Ectodermal cell (in vitro differentiated cells): ENCODE results near the gene CYB5RL.

Experiments used
- H3K27ac ChIP-seq: 2 replicates; pipeline ENCODE4 v1.7.0; 2013; ENCODE audit warnings: mild to moderate bottlenecking, low read depth, low read length; ENCODE audit not compliant: insufficient read depth, poor library complexity, severe bottlenecking
- H3K27me3 ChIP-seq: 2 replicates; pipeline ENCODE4 v1.7.0; 2013; ENCODE audit warnings: mild to moderate bottlenecking, low read length; ENCODE audit not compliant: insufficient read depth, control insufficient read depth, poor library complexity, severe bottlenecking
- H3K36me3 ChIP-seq: one replicate; pipeline ENCODE4 v1.7.0; 2013; ENCODE audit warnings: low read length; ENCODE audit not compliant: control insufficient read depth, insufficient read depth
- H3K4me1 ChIP-seq: one replicate; pipeline ENCODE4 v1.7.0; 2013; ENCODE audit warnings: low read length; ENCODE audit not compliant: control insufficient read depth, insufficient read depth
- H3K4me3 ChIP-seq: 2 replicates; pipeline ENCODE4 v1.7.0; 2013; ENCODE audit warnings: low read depth, low read length, control low read depth; ENCODE audit not compliant: insufficient read depth
- H3K9me3 ChIP-seq: 2 replicates; pipeline ENCODE4 v1.7.0; 2013; ENCODE audit warnings: mild to moderate bottlenecking, low read length, moderate library complexity; ENCODE audit not compliant: control insufficient read depth
- WGBS, 2 experiments: methylation state at CpG; one replicate each; pipeline ENCODE4 v1.1.7; 2013; ENCODE audit warnings: missing lambda C conversion rate in 2 of 2; 5-methylcytosine and 5-hydroxymethylcytosine counted together

The CYB5RL gene

DNA sequence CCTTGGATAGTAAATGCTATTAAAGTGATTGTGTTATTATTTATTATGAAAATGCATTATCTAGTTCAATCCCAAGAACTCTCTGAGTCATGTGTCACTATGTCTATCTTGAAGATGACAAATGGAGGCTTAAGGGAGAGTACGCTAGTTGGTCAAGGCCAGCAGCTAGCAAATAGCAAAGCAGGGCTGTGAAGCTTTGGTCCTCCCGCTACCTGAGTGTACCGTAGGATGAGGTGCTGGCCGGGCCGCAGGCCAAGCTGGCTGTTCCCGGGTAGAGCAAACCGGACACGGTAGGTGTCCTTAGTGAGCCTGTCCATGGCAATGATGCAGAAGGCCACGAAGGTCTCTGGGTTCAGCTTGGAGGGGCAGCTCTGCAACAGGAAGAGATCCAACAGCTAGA is 9.3 kb downstream of the CYB5RL start:
- H3K36me3 ChIP-seq: peaks cover 2% of the 10 kb centered on the region
- no peaks in the 10 kb centered on the region for H3K9me3 ChIP-seq
- H3K27me3 ChIP-seq: no peaks in the 10 kb centered on the region
- H3K4me3 ChIP-seq: no peak overlapping the region
- H3K4me1 ChIP-seq: no peaks in the 10 kb centered on the region
- H3K27ac ChIP-seq: no peak overlapping the region
- WGBS, 2 experiments: 94 to 95% methylated on average over 9 of the region's 9 CpGs

- 92 to 100% methylated on average over 1 of the region's 1 CpG for WGBS, 2 experiments
- H3K9me3 ChIP-seq: no peaks in the 10 kb centered on the region
- H3K36me3 ChIP-seq: no peaks in the 10 kb centered on the region
Measured at GRCh38 chr1:54188291-54188690, 11.5 kb downstream of the CYB5RL start.

DNA sequence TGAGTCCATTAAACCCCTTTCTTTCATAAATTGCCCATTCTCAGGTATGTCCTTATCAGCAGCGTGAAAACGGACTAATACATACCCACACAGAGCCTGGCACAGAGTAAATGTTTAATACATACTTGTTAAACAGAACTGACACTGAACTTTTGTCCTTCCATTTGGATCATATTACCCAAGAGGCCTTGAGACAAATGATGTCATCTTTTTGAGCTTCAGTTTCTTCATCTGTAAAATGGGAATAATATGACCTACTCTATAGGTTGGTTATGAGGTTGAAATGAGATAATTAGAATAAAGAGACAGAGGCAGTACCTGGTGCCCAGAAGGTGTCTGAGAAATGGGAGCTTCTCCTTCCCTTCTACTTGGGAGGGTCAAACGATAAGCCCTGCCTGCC is 13.8 kb downstream of the CYB5RL start:
- no peaks in the 10 kb centered on the region for H3K36me3 ChIP-seq
- no peak overlapping the region for H3K4me3 ChIP-seq
- no peaks in the 10 kb centered on the region for H3K9me3 ChIP-seq
- no peaks in the 10 kb centered on the region for H3K27me3 ChIP-seq
- H3K27ac ChIP-seq: no peak overlapping the region
- no peaks in the 10 kb centered on the region for H3K4me1 ChIP-seq
- 97 to 98% methylated on average over 3 of the region's 3 CpGs for WGBS, 2 experiments

More at GRCh38 chr1:54188291-54188690, 11.5 kb downstream of the CYB5RL start:
- Histone ChIP-seq H3K4me1 (no peaks in the 10 kb centered on the region), H3K27me3 (no peaks in the 10 kb centered on the region), H3K27ac (no peak overlapping the region), H3K4me3 (no peak overlapping the region)

GRCh38 chr1:54180701-54181360 is 19.0 kb downstream of the CYB5RL start:
- H3K36me3 ChIP-seq: no peaks in the 10 kb centered on the region
- no peaks in the 10 kb centered on the region for H3K4me1 ChIP-seq
- 79 to 81% methylated on average over 4 of the region's 5 CpGs for WGBS, 2 experiments
- H3K27me3 ChIP-seq: no peaks in the 10 kb centered on the region
- no peaks in the 10 kb centered on the region for H3K9me3 ChIP-seq
- H3K27ac ChIP-seq: peak overlapping the region; percentile 32
- no peak overlapping the region for H3K4me3 ChIP-seq

- H3K36me3 ChIP-seq: no peaks in the 10 kb centered on the region
- peaks cover under 1% of the 10 kb centered on the region for H3K4me1 ChIP-seq
- H3K27ac ChIP-seq: no peak overlapping the region
- 92 to 94% methylated on average over 9 of the region's 9 CpGs for WGBS, 2 experiments
- no peak overlapping the region for H3K4me3 ChIP-seq
- no peaks in the 10 kb centered on the region for H3K27me3 ChIP-seq
- H3K9me3 ChIP-seq: no peaks in the 10 kb centered on the region
Measured at GRCh38 chr1:54178296-54179070, 21.3 kb downstream of the CYB5RL start.

GRCh38 chr1:54177726-54178125 is 22.1 kb downstream of the CYB5RL start:
- no peaks in the 10 kb centered on the region for H3K9me3 ChIP-seq
- 91% methylated on average over 8 of the region's 8 CpGs for WGBS, 2 experiments
- H3K27me3 ChIP-seq: no peaks in the 10 kb centered on the region
- no peak overlapping the region for H3K27ac ChIP-seq
- H3K4me3 ChIP-seq: no peak overlapping the region
- H3K36me3 ChIP-seq: no peaks in the 10 kb centered on the region
- peaks cover 6% of the 10 kb centered on the region for H3K4me1 ChIP-seq

- H3K27ac ChIP-seq: no peak overlapping the region
- WGBS, 2 experiments: 90 to 94% methylated on average over 6 of the region's 6 CpGs
- H3K9me3 ChIP-seq: no peaks in the 10 kb centered on the region
Measured at GRCh38 chr1:54176621-54177327, 23.1 kb downstream of the CYB5RL start.

GRCh38 chr1:54174106-54174505 is 25.7 kb downstream of the CYB5RL start:
- Histone ChIP-seq H3K27ac (no peak overlapping the region), H3K36me3 (no peaks in the 10 kb centered on the region), H3K27me3 (no peaks in the 10 kb centered on the region), H3K4me1 (peaks cover 6% of the 10 kb centered on the region), H3K4me3 (no peak overlapping the region), H3K9me3 (no peaks in the 10 kb centered on the region)
- WGBS, 2 experiments: 90 to 91% methylated on average over 4 of the region's 4 CpGs

More at GRCh38 chr1:54176621-54177327, 23.1 kb downstream of the CYB5RL start:
- Histone ChIP-seq H3K4me3 (no peak overlapping the region), H3K27me3 (no peaks in the 10 kb centered on the region), H3K4me1 (peaks cover 6% of the 10 kb centered on the region), H3K36me3 (no peaks in the 10 kb centered on the region)

GRCh38 chr1:54173681-54174080 is 26.1 kb downstream of the CYB5RL start:
- H3K4me3 ChIP-seq: no peak overlapping the region
- peaks cover 6% of the 10 kb centered on the region for H3K4me1 ChIP-seq
- no peaks in the 10 kb centered on the region for H3K9me3 ChIP-seq
- no peak overlapping the region for H3K27ac ChIP-seq
- 75 to 79% methylated on average over 9 of the region's 9 CpGs for WGBS, 2 experiments
- H3K27me3 ChIP-seq: no peaks in the 10 kb centered on the region
- no peaks in the 10 kb centered on the region for H3K36me3 ChIP-seq
